HS-5 (cell line): ENCODE results near the gene KAZN.

Experiments
- DNase-seq: peaks from one replicate; pipeline ENCODE4 v3.0.0-alpha.2; 2012; ENCODE audit warnings: low read depth

KAZN gene

GRCh38 chr1:14939527-14940284 lies 341.2 kb downstream of the KAZN start:
- peak; percentile 32 for DNase-seq

GRCh38 chr1:14940285-14940870 lies 341.9 kb downstream of the KAZN start:
- DNase-seq, result no peak

- DNase-seq, result no peak
These were observed 343.4 kb downstream of the KAZN start for GRCh38 chr1:14941864-14942263.

GRCh38 chr1:14944471-14944985 lies 346.0 kb downstream of the KAZN start:
- no peak for DNase-seq

- peak; percentile 37 for DNase-seq
These were observed 346.9 kb downstream of the KAZN start for GRCh38 chr1:14945132-14946010.

GRCh38 chr1:14946011-14946359 lies 347.5 kb downstream of the KAZN start:
- no peak for DNase-seq

- DNase-seq, result no peak
These were observed 348.3 kb downstream of the KAZN start for GRCh38 chr1:14946684-14947238.

GRCh38 chr1:14947421-14947820 lies 348.9 kb downstream of the KAZN start:
- DNase-seq, result no peak

GRCh38 chr1:14948112-14948652 lies 349.7 kb downstream of the KAZN start:
- DNase-seq, result no peak

GRCh38 chr1:14949270-14949835 lies 350.9 kb downstream of the KAZN start:
- no peak for DNase-seq

- no peak for DNase-seq
These were observed 351.6 kb downstream of the KAZN start for GRCh38 chr1:14949836-14950713.

- DNase-seq, result no peak
These were observed 353.3 kb downstream of the KAZN start for GRCh38 chr1:14951766-14952165.

- no peak for DNase-seq
These were observed 354.3 kb downstream of the KAZN start for GRCh38 chr1:14952626-14953314.

GRCh38 chr1:14954210-14954609 lies 355.7 kb downstream of the KAZN start:
- DNase-seq, result no peak

- DNase-seq, result no peak
These were observed 356.4 kb downstream of the KAZN start for GRCh38 chr1:14954930-14955329.

GRCh38 chr1:14955402-14955801 lies 356.9 kb downstream of the KAZN start:
- DNase-seq, result no peak

GRCh38 chr1:14955976-14956375 lies 357.5 kb downstream of the KAZN start:
- DNase-seq, result no peak

GRCh38 chr1:14956579-14957195 lies 358.2 kb downstream of the KAZN start:
- no peak for DNase-seq

- DNase-seq, result no peak
These were observed 359.1 kb downstream of the KAZN start for GRCh38 chr1:14957375-14958098.
